HCT116 (cell line): Measurements from ENCODE around the gene NGRN. TPM values are rescaled to one million over a fixed set of nuclear protein-coding genes. Genes with fewer than 3 reads are reported as not detected.

Experiments
- ATAC-seq: fragments of 200-7000 bp; cut with Tn5 transposase; 2 replicates; pipeline ENCODE4 v1.9.1; 2020; ENCODE audit warnings: mild to moderate bottlenecking, moderate library complexity
- BruUV-seq: library from RNA; stranded (reverse); fragments of 400-500 nt; replicated peaks from 2 replicates; lab custom pipeline; 2021; lab: Mats Ljungman, UMichigan
- CTCF ChIA-PET: fragments of 300-600 bp; sonication (Branson Sonifier 250); formaldehyde crosslinking; loops from one replicate; lab custom pipeline; 2021; ENCODE audit warnings: antibody characterized with exemption; lab: Charles Lee
- POLR2A ChIA-PET: fragments of 300-600, 350-600 bp; sonication (Branson Sonifier 250); formaldehyde crosslinking; loops from one replicate; lab custom pipeline; 2021; ENCODE audit warnings: antibody characterized with exemption; lab: Charles Lee
- RAD21 ChIA-PET, 2 experiments: fragments of 300-600 bp; sonication (Branson Sonifier 250); formaldehyde crosslinking; loops; one replicate each; lab custom pipeline; 2023; ENCODE audit warnings: low total read pairs in 2 of 2; ENCODE audit not compliant: uncharacterized antibody in 2 of 2, unreplicated experiment in 2 of 2, low non-redundant PET in 1 of 2; lab: Charles Lee
- DNase-seq: peaks from one replicate; pipeline ENCODE4 v3.0.0-alpha.2; 2010; ENCODE audit warnings: low read depth, low spot score
- H2AFZ ChIP-seq: fragments of 200-600 bp; shearing (Covaris generic), sonication (generic); 2 replicates; pipeline ENCODE4 v1.6.1; 2017; ENCODE audit warnings: low read depth, mixed run types, mixed read lengths, antibody characterized with exemption, low read length; ENCODE audit not compliant: poor library complexity, severe bottlenecking
- H3K27ac ChIP-seq: 2 replicates; pipeline ENCODE4 v1.5.1; 2012; ENCODE audit warnings: low read depth, low read length
- H3K27me3 ChIP-seq: fragments of 200-600 bp; sonication (generic); 2 replicates; pipeline ENCODE4 v1.6.1; 2016; ENCODE audit warnings: mixed run types, low read length, mixed read lengths; ENCODE audit not compliant: insufficient read depth
- H3K36me3 ChIP-seq, 2 experiments: fragments of 200-500 bp in 1 of 2; fragments of 200-600 bp in 1 of 2; sonication (Bioruptor generic) in 1 of 2; sonication (generic) in 1 of 2; 2 replicates each; pipeline versions ENCODE4 v1.5.1 to v1.6.1; 2014 to 2016; ENCODE audit warnings: low read length in 2 of 2, inconsistent platforms in 1 of 2, mixed read lengths in 1 of 2, mixed run types in 1 of 2; ENCODE audit not compliant: insufficient read depth in 2 of 2, control insufficient read depth in 1 of 2
- H3K4me1 ChIP-seq, 2 experiments: fragments of 200-600 bp in 1 of 2; sonication (generic) in 1 of 2; 2 replicates each; pipeline versions ENCODE4 v1.5.1 to v1.6.1; 2012 to 2017; ENCODE audit warnings: low read length in 2 of 2, inconsistent platforms in 1 of 2, mild to moderate bottlenecking in 1 of 2, mixed read lengths in 1 of 2, mixed run types in 1 of 2, moderate library complexity in 1 of 2; ENCODE audit not compliant: insufficient read depth in 2 of 2, control insufficient read depth in 1 of 2
- H3K4me2 ChIP-seq: fragments of 200-600 bp; sonication (generic); 2 replicates; pipeline ENCODE4 v1.6.1; 2017; ENCODE audit warnings: mixed run types, low read length, mixed read lengths
- H3K4me3 ChIP-seq, 2 experiments: fragments of 200-600 bp in 1 of 2; sonication (generic) in 1 of 2; replicated peaks in 1 of 2; 2 replicates each; pipeline ENCODE4 v1.5.1; 2011 to 2016; ENCODE audit warnings: low read length in 2 of 2, control low read depth in 1 of 2, low read depth in 1 of 2, mild to moderate bottlenecking in 1 of 2, mixed read lengths in 1 of 2, mixed run types in 1 of 2
- H3K79me2 ChIP-seq: fragments of 200-600 bp; sonication (generic); 2 replicates; pipeline ENCODE4 v1.6.1; 2017; ENCODE audit warnings: mild to moderate bottlenecking, mixed run types, low read length, moderate library complexity, mixed read lengths; ENCODE audit not compliant: insufficient read depth
- H3K9ac ChIP-seq: fragments of 200-600 bp; sonication (generic); 2 replicates; pipeline ENCODE4 v1.6.1; 2016; ENCODE audit warnings: low read length, mixed read lengths
- H3K9me2 ChIP-seq: fragments of 200-600 bp; sonication (generic), shearing (Covaris generic); 2 replicates; pipeline ENCODE4 v1.6.1; 2017; ENCODE audit warnings: mixed run types, mild to moderate bottlenecking, moderate library complexity; ENCODE audit not compliant: insufficient read depth
- H3K9me3 ChIP-seq, 2 experiments: fragments of 200-500 bp in 1 of 2; fragments of 200-600 bp in 1 of 2; sonication (Bioruptor generic) in 1 of 2; sonication (generic) in 1 of 2; 2 replicates each; pipeline ENCODE4 v1.6.1; 2014 to 2017; ENCODE audit warnings: low read length in 2 of 2, mixed read lengths in 2 of 2, inconsistent platforms in 1 of 2, low read depth in 1 of 2, mild to moderate bottlenecking in 1 of 2, mixed run types in 1 of 2, moderate library complexity in 1 of 2; ENCODE audit not compliant: control insufficient read depth in 1 of 2, insufficient read depth in 1 of 2
- H4K20me1 ChIP-seq: fragments of 200-600 bp; sonication (generic), shearing (Covaris generic); 2 replicates; pipeline ENCODE4 v1.6.1; 2017; ENCODE audit warnings: mixed run types, mild to moderate bottlenecking, moderate library complexity; ENCODE audit not compliant: insufficient read depth
- CBX3 ChIP-seq: IDR thresholded peaks from 2 replicates; pipeline ENCODE4 v1.6.1; 2012; ENCODE audit warnings: low read depth
- CEBPB ChIP-seq: IDR thresholded peaks from 2 replicates; pipeline ENCODE4 v1.6.1; 2012; ENCODE audit warnings: low read depth
- EGR1 ChIP-seq: IDR thresholded peaks from 2 replicates; pipeline ENCODE4 v1.6.1; 2012; ENCODE audit warnings: low read depth
- EZH2 ChIP-seq: fragments of 200-600 bp; sonication (generic); IDR thresholded peaks from 2 replicates; pipeline ENCODE4 v1.6.1; 2017; ENCODE audit warnings: antibody characterized with exemption, mixed run types
- EZH2phosphoT487 ChIP-seq: fragments of 200-600 bp; IDR thresholded peaks from 2 replicates; pipeline ENCODE4 v1.6.1; 2018; ENCODE audit warnings: antibody characterized with exemption, borderline replicate concordance
- FOSL1 ChIP-seq: IDR thresholded peaks from 2 replicates; pipeline ENCODE4 v1.6.1; 2012; ENCODE audit warnings: low read depth
- JUND ChIP-seq: IDR thresholded peaks from 2 replicates; pipeline ENCODE4 v1.6.1; 2012
- POLR2A ChIP-seq: IDR thresholded peaks from 2 replicates; pipeline ENCODE4 v1.7.0; 2011; ENCODE audit warnings: borderline replicate concordance; ENCODE audit not compliant: insufficient read depth, insufficient read length; ENCODE audit errors: extremely low read depth
- POLR2AphosphoS5 ChIP-seq: IDR thresholded peaks from 2 replicates; pipeline ENCODE4 v1.6.1; 2011; ENCODE audit warnings: mild to moderate bottlenecking, low read depth, low read length, moderate library complexity
- SIN3A ChIP-seq: IDR thresholded peaks from 2 replicates; pipeline ENCODE4 v1.6.1; 2012; ENCODE audit warnings: low read depth
- SP1 ChIP-seq: IDR thresholded peaks from 2 replicates; pipeline ENCODE4 v1.6.1; 2012; ENCODE audit warnings: low read depth
- SRF ChIP-seq: IDR thresholded peaks from 2 replicates; pipeline ENCODE4 v1.6.1; 2012; ENCODE audit warnings: low read depth
- TCF7L2 ChIP-seq: IDR thresholded peaks from 2 replicates; pipeline ENCODE4 v1.7.0; 2011; ENCODE audit warnings: borderline replicate concordance, inconsistent platforms; ENCODE audit not compliant: insufficient read depth, insufficient read length; ENCODE audit errors: extremely low read depth
- YY1 ChIP-seq: IDR thresholded peaks from 2 replicates; pipeline ENCODE4 v1.6.1; 2011; ENCODE audit warnings: low read length, low read depth, moderate library complexity, mild to moderate bottlenecking; ENCODE audit not compliant: insufficient replicate concordance; ENCODE audit errors: extremely low read depth
- ZNF274 ChIP-seq: fragments of 200-500 bp; sonication (Bioruptor generic); IDR thresholded peaks from 2 replicates; pipeline ENCODE4 v1.6.1; 2014; ENCODE audit warnings: mild to moderate bottlenecking, low read depth, low read length, inconsistent platforms
- intact Hi-C: fragments of 100-400 bp; cut with micrococcal nuclease; formaldehyde crosslinking; loops from 2 replicates; pipeline ENCODE4 v1.10.0; 2022
- total RNA-seq: library from RNA; stranded (reverse); gene quantifications from one replicate; pipeline ENCODE4 v1.2.1, GENCODE V29; 2021; ENCODE audit not compliant: unreplicated experiment
- TF ChIP-seq, protein P1 (sequence below): IDR thresholded peaks from 2 replicates; pipeline ENCODE4 v1.6.1; 2012
- TF ChIP-seq, protein P2 (sequence below): IDR thresholded peaks from 2 replicates; pipeline ENCODE4 v1.6.1; 2011; ENCODE audit warnings: mild to moderate bottlenecking, low read length, moderate library complexity; ENCODE audit not compliant: insufficient replicate concordance; ENCODE audit errors: extremely low read depth
- TF ChIP-seq, protein P3 (sequence below): IDR thresholded peaks from 2 replicates; pipeline ENCODE4 v1.6.1; 2012
- TF ChIP-seq, protein P4 (sequence below), 3 experiments: fragments of 200-600 bp in 1 of 3; sonication (generic) in 1 of 3; IDR thresholded peaks in 2 of 3; conservative IDR thresholded peaks in 1 of 3; 2 replicates each; pipeline ENCODE4 v1.5.1; 2012 to 2017; ENCODE audit warnings: low read depth in 2 of 3, low read length in 2 of 3, antibody characterized with exemption in 1 of 3, borderline replicate concordance in 1 of 3, control low read depth in 1 of 3, mild to moderate bottlenecking in 1 of 3, mixed read lengths in 1 of 3, mixed run types in 1 of 3, moderate library complexity in 1 of 3; ENCODE audit not compliant: insufficient read depth in 1 of 3

NGRN gene
- total RNA-seq, 1 experiment from 2014 or later = 72.7 TPM

DNA sequence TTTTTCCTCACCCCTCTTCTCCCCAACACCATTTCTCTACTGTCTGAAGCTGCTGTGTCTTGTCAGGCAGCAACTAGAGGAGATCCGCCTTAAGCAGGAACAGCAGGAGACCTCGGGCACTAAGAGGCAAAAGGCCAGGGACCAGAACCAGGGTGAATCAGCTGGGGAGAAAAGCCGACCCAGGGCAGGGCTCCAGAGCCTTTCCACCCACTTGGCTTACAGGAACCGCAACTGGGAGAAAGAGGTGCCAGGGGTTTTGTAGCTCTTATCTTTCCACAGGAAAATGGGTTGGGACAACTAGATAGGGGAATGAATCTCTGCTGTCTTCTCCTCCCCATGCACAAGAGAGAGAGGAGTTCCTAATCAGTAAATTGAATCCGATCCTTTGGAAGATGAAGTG is 3.0 kb upstream of the NGRN start:
- H4K20me1 ChIP-seq = no peaks in the 10 kb centered on the region
- no peaks in the 10 kb centered on the region for H3K9me2 ChIP-seq
- DNase-seq = no peak
- no TSS peak for BruUV-seq
- H3K9ac ChIP-seq = no peak overlapping the region
- no peak overlapping the region for H2AFZ ChIP-seq
- H3K79me2 ChIP-seq = peaks cover 28% of the 10 kb centered on the region
- H3K27ac ChIP-seq = no peak overlapping the region
- intact Hi-C loops = no loop called here
- H3K4me1 ChIP-seq = peaks cover 14 to 42% of the 10 kb centered on the region in 2 experiments
- H3K4me2 ChIP-seq = no peak overlapping the region
- H3K9me3 ChIP-seq = no peaks in the 10 kb centered on the region
- ATAC-seq = no peak
- RAD21 ChIA-PET = interaction anchor here in 1 of 2 experiments (0.6 kb wide), 1 partner anchor 42 kb away, joined by 6 read pairs; no protein-coding TSS in a partner anchor
- CTCF ChIA-PET = interaction anchor here (0.5 kb wide), 1 partner anchor 1825 kb away, joined by 4 read pairs; no protein-coding TSS in a partner anchor
- H3K36me3 ChIP-seq = peaks cover 0 to 1% of the 10 kb centered on the region in 2 experiments; a peak in 2 of 4 replicates
- H3K4me3 ChIP-seq = no peak overlapping the region
- TF ChIP-seq EZH2 = no peak
- no peak for TF ChIP-seq SIN3A
- no peak for TF ChIP-seq YY1
- TF ChIP-seq, protein P1, sequence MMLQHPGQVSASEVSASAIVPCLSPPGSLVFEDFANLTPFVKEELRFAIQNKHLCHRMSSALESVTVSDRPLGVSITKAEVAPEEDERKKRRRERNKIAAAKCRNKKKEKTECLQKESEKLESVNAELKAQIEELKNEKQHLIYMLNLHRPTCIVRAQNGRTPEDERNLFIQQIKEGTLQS = no peak
- TF ChIP-seq EZH2phosphoT487 = no peak
- TF ChIP-seq, protein P2, sequence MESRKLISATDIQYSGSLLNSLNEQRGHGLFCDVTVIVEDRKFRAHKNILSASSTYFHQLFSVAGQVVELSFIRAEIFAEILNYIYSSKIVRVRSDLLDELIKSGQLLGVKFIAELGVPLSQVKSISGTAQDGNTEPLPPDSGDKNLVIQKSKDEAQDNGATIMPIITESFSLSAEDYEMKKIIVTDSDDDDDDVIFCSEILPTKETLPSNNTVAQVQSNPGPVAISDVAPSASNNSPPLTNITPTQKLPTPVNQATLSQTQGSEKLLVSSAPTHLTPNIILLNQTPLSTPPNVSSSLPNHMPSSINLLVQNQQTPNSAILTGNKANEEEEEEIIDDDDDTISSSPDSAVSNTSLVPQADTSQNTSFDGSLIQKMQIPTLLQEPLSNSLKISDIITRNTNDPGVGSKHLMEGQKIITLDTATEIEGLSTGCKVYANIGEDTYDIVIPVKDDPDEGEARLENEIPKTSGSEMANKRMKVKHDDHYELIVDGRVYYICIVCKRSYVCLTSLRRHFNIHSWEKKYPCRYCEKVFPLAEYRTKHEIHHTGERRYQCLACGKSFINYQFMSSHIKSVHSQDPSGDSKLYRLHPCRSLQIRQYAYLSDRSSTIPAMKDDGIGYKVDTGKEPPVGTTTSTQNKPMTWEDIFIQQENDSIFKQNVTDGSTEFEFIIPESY = no peak
- no peak for TF ChIP-seq FOSL1
- TF ChIP-seq POLR2AphosphoS5 = no peak
- TF ChIP-seq, protein P3, sequence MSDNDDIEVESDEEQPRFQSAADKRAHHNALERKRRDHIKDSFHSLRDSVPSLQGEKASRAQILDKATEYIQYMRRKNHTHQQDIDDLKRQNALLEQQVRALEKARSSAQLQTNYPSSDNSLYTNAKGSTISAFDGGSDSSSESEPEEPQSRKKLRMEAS = no peak
- TF ChIP-seq CEBPB = no peak
- no peak for TF ChIP-seq EGR1
- no peak for TF ChIP-seq SP1
- TF ChIP-seq CBX3 = no peak
- no peak for TF ChIP-seq SRF
- no peak for TF ChIP-seq ZNF274
- no peak for TF ChIP-seq TCF7L2
- TF ChIP-seq POLR2A = no peak
- no peak for TF ChIP-seq JUND
- TF ChIP-seq, protein P4, sequence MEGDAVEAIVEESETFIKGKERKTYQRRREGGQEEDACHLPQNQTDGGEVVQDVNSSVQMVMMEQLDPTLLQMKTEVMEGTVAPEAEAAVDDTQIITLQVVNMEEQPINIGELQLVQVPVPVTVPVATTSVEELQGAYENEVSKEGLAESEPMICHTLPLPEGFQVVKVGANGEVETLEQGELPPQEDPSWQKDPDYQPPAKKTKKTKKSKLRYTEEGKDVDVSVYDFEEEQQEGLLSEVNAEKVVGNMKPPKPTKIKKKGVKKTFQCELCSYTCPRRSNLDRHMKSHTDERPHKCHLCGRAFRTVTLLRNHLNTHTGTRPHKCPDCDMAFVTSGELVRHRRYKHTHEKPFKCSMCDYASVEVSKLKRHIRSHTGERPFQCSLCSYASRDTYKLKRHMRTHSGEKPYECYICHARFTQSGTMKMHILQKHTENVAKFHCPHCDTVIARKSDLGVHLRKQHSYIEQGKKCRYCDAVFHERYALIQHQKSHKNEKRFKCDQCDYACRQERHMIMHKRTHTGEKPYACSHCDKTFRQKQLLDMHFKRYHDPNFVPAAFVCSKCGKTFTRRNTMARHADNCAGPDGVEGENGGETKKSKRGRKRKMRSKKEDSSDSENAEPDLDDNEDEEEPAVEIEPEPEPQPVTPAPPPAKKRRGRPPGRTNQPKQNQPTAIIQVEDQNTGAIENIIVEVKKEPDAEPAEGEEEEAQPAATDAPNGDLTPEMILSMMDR (IDR thresholded peaks at IDR 0.05 in 2 of 3, conservative IDR thresholded peaks at IDR 0.05 in 1 of 3; ENCODE audit: borderline replicate concordance in 1 of 3, insufficient read depth in 1 of 3, low read depth in 2 of 3, low read length in 2 of 3) = no peak
- H3K27me3 ChIP-seq = no peaks in the 10 kb centered on the region
- POLR2A ChIA-PET = interaction anchor here (1.0 kb wide), 1 partner anchor 48 kb away, joined by 3 read pairs; no protein-coding TSS in a partner anchor
